Gastrocnemius medialis (tissue), 4 donors: ENCODE data around the gene GRHL3. TPM values are rescaled to one million over a fixed set of nuclear protein-coding genes. Genes with fewer than 3 reads are reported as not detected.

Source experiments
- ATAC-seq, 2 donors: fragments of 150-250 bp; one replicate each; pipeline ENCODE4 v1.9.1; 2016
- DNase-seq, 2 donors: peaks; one replicate each; pipeline ENCODE4 v3.0.0-alpha.2; 2019
- H3K27ac ChIP-seq, 4 donors: fragments of 200-600 bp; sonication (generic); 1 replicate in 1 of 4; 2 replicates in 3 of 4; pipeline ENCODE4 v1.5.1; 2016 to 2018; ENCODE audit warnings: mild to moderate bottlenecking in 2 of 4, moderate library complexity in 1 of 4
- H3K27me3 ChIP-seq, 3 donors: fragments of 200-600 bp; sonication (generic) in 2 of 3; 1 replicate in 1 of 3; 2 replicates in 2 of 3; pipeline versions ENCODE4 v1.5.1 to v1.6.0; 2016 to 2019; ENCODE audit warnings: mild to moderate bottlenecking in 1 of 3, moderate library complexity in 1 of 3
- H3K36me3 ChIP-seq, 2 donors: fragments of 200-600 bp; sonication (generic) in 1 of 2; one replicate each; pipeline ENCODE4 v1.5.1; 2017 to 2018
- H3K4me1 ChIP-seq, 2 donors: fragments of 200-600 bp; sonication (generic) in 1 of 2; one replicate each; pipeline ENCODE4 v1.5.1; 2016 to 2017; ENCODE audit warnings: mild to moderate bottlenecking in 2 of 2
- H3K4me3 ChIP-seq, 4 donors: fragments of 200-600 bp; sonication (generic) in 3 of 4; 1 replicate in 1 of 4; 2 replicates in 3 of 4; pipeline ENCODE4 v1.5.1; 2016 to 2019; ENCODE audit warnings: mild to moderate bottlenecking in 2 of 4
- H3K9me3 ChIP-seq, 3 donors: fragments of 200-600 bp; sonication (generic) in 2 of 3; 1 replicate in 1 of 3; 2 replicates in 2 of 3; pipeline ENCODE4 v1.5.1; 2016 to 2019
- CTCF ChIP-seq, 5 experiments: fragments of 450-650 bp in 3 of 5; fragments of 200-600 bp in 2 of 5; sonication (generic) in 2 of 5; IDR thresholded peaks in 4 of 5; conservative IDR thresholded peaks in 1 of 5; 1 replicate in 4 of 5; 2 replicates in 1 of 5; pipeline ENCODE4 v1.5.1; 2016 to 2019; ENCODE audit warnings: antibody characterized with exemption in 5 of 5, mild to moderate bottlenecking in 3 of 5, moderate library complexity in 3 of 5
- POLR2A ChIP-seq, 2 donors: fragments of 450-650 bp; IDR thresholded peaks; one replicate each; pipeline ENCODE4 v1.6.1; 2017; ENCODE audit warnings: antibody characterized with exemption in 2 of 2, mild to moderate bottlenecking in 2 of 2, moderate library complexity in 2 of 2
- in situ Hi-C, 4 donors: fragments of 200-750 bp; cut with MboI; loops; one replicate each; pipeline versions ENCODE4 v1.15.0 to v1.8.0; 2017; ENCODE audit warnings: low sequenced_read_pairs in 4 of 4
- intact Hi-C: fragments of 100-400 bp; cut with DNase I; formaldehyde crosslinking; loops from one replicate; pipeline ENCODE4 v1.15.1; 2023; ENCODE audit warnings: low total_unique reads
- total RNA-seq, 4 donors: library from RNA; depleted of rRNA; stranded (reverse); fragments of >200 nt; gene quantifications; one replicate each; pipeline versions ENCODE4 v1.1.0 to v1.2.3, GENCODE V29; 2016

The GRHL3 gene
- total RNA-seq, 4 donors from 2014 or later: not detected

GRCh38 chr1:24277420-24278169 is 41.6 kb upstream of the GRHL3 start:
- H3K4me3 ChIP-seq: no peak overlapping the region
- H3K27ac ChIP-seq: no peak overlapping the region
- DNase-seq (no peak), ATAC-seq (no peak)
- H3K9me3 ChIP-seq: no peaks in the 10 kb centered on the region
- peaks cover 0 to 4% of the 10 kb centered on the region in 2 donors for H3K4me1 ChIP-seq
- H3K36me3 ChIP-seq: no peaks in the 10 kb centered on the region
- in situ Hi-C loops: no loop called here
- intact Hi-C loops: no loop called here
- H3K27me3 ChIP-seq: peaks cover 0 to 9% (median 8%) of the 10 kb centered on the region in 3 donors
- TF ChIP-seq CTCF (IDR thresholded peaks at IDR 0.05 in 4 of 5, conservative IDR thresholded peaks at IDR 0.05 in 1 of 5): no peak
- TF ChIP-seq POLR2A (IDR thresholded peaks at IDR 0.05): no peak

- no peak for DNase-seq
- Histone ChIP-seq H3K27ac (no peak overlapping the region), H3K9me3 (no peaks in the 10 kb centered on the region), H3K36me3 (no peaks in the 10 kb centered on the region), H3K4me3 (no peak overlapping the region), H3K27me3 (peaks cover 0 to 9% (median 7%) of the 10 kb centered on the region in 3 donors), H3K4me1 (peaks cover 0 to 5% of the 10 kb centered on the region in 2 donors)
- TF ChIP-seq CTCF (IDR thresholded peaks at IDR 0.05 in 4 of 5, conservative IDR thresholded peaks at IDR 0.05 in 1 of 5): no peak
- in situ Hi-C loops: no loop called here
- intact Hi-C loops: no loop called here
- no peak for ATAC-seq
These were observed 40.4 kb upstream of the GRHL3 start for GRCh38 chr1:24278726-24279125.

- Histone ChIP-seq H3K4me3 (no peak overlapping the region), H3K4me1 (peaks cover 0 to 5% of the 10 kb centered on the region in 2 donors), H3K36me3 (no peaks in the 10 kb centered on the region), H3K9me3 (no peaks in the 10 kb centered on the region), H3K27ac (no peak overlapping the region), H3K27me3 (peaks cover 0 to 9% (median 5%) of the 10 kb centered on the region in 3 donors)
- TF ChIP-seq POLR2A (IDR thresholded peaks at IDR 0.05): no peak
- no peak for TF ChIP-seq CTCF (IDR thresholded peaks at IDR 0.05 in 4 of 5, conservative IDR thresholded peaks at IDR 0.05 in 1 of 5)
- no peak for DNase-seq
- intact Hi-C loops: no loop called here
- in situ Hi-C loops: no loop called here
- ATAC-seq: no peak
These were observed 39.4 kb upstream of the GRHL3 start for GRCh38 chr1:24279590-24280232.

GRCh38 chr1:24281591-24281990 is 37.6 kb upstream of the GRHL3 start:
- no peak overlapping the region for H3K27ac ChIP-seq
- ATAC-seq (no peak), DNase-seq (no peak)
- in situ Hi-C loops: no loop called here
- no peak overlapping the region for H3K4me3 ChIP-seq
- peaks cover 0 to 5% of the 10 kb centered on the region in 2 donors for H3K4me1 ChIP-seq
- peaks cover 0 to 9% (median 0%) of the 10 kb centered on the region in 3 donors for H3K27me3 ChIP-seq
- H3K36me3 ChIP-seq: no peaks in the 10 kb centered on the region
- TF ChIP-seq POLR2A (IDR thresholded peaks at IDR 0.05) (no peak), CTCF (IDR thresholded peaks at IDR 0.05 in 4 of 5, conservative IDR thresholded peaks at IDR 0.05 in 1 of 5) (no peak)
- H3K9me3 ChIP-seq: no peaks in the 10 kb centered on the region
- intact Hi-C loops: no loop called here
